Thymus (tissue), 11 donors: ENCODE results near the gene KRTAP4-1. TPM values are rescaled to one million over a fixed set of nuclear protein-coding genes. Genes with fewer than 3 reads are reported as not detected.
"Not testable (repeated sequence)": the region's sequence is repeated elsewhere in the genome, so short reads cannot be mapped to it uniquely, and the experiment has no call there.

Experiments
- DNase-seq, 9 donors: peaks; one replicate each; pipeline ENCODE4 v3.0.0-alpha.2; 2013; ENCODE audit warnings: low spot score in 9 of 9, low read depth in 6 of 9, missing footprints in 1 of 9
- H3K27ac ChIP-seq, 2 donors: one replicate each; pipeline ENCODE4 v1.5.1; 2013; ENCODE audit warnings: control low read depth in 1 of 2, low read depth in 1 of 2, low read length in 1 of 2, mild to moderate bottlenecking in 1 of 2, moderate library complexity in 1 of 2
- H3K27me3 ChIP-seq, 2 donors: one replicate each; pipeline ENCODE4 v1.5.1; 2013; ENCODE audit warnings: low read length in 1 of 2; ENCODE audit not compliant: control insufficient read depth in 2 of 2, insufficient read depth in 1 of 2
- H3K36me3 ChIP-seq, 2 donors: one replicate each; pipeline ENCODE4 v1.5.1; 2013; ENCODE audit warnings: low read length in 1 of 2, mild to moderate bottlenecking in 1 of 2, moderate library complexity in 1 of 2; ENCODE audit not compliant: control insufficient read depth in 2 of 2, insufficient read depth in 2 of 2
- H3K4me1 ChIP-seq, 2 donors: one replicate each; pipeline ENCODE4 v1.5.1; 2013; ENCODE audit warnings: low read length in 2 of 2; ENCODE audit not compliant: control insufficient read depth in 2 of 2, insufficient read depth in 2 of 2
- H3K4me3 ChIP-seq, 2 donors: one replicate each; pipeline ENCODE4 v1.5.1; 2013; ENCODE audit warnings: low read length in 2 of 2, control low read depth in 1 of 2, mild to moderate bottlenecking in 1 of 2
- H3K9me3 ChIP-seq, 2 donors: one replicate each; pipeline ENCODE4 v1.5.1; 2013; ENCODE audit warnings: low read length in 1 of 2, mild to moderate bottlenecking in 1 of 2; ENCODE audit not compliant: control insufficient read depth in 2 of 2, insufficient read depth in 1 of 2
- WGBS: extraction: QIAGEN DNeasy Blood & Tissue Kit; methylation state at CpG from one replicate; pipeline ENCODE4 v1.1.7; 2013; 5-methylcytosine and 5-hydroxymethylcytosine counted together
- polyA plus RNA-seq: library from polyadenylated mRNA; stranded (reverse); fragments of 200-250 nt; gene quantifications from one replicate; pipeline ENCODE4 v1.2.3, GENCODE V29; 2013
- total RNA-seq: library from RNA; stranded (reverse); fragments of 120-200 nt; gene quantifications from one replicate; pipeline ENCODE4 v1.2.4, GENCODE V29; 2013
- donor health status: healthy.

The KRTAP4-1 gene
- total and polyA plus RNA-seq, 2 donors, result not detected

GRCh38 chr17:41177727-41178271 lies 6.9 kb downstream of the KRTAP4-1 start, which contains the start of gene KRTAP4-2:
KRTAP4-2 (minus strand) TSS chr17:41178221; CDS start chr17:41178164, 57 bp downstream.
- WGBS, result 96% methylated on average over 7 of the region's 7 CpGs
- no peak for DNase-seq
- Histone ChIP-seq H3K4me3 (no peak within 1 kb of the TSS), H3K36me3 (no peaks in the 10 kb centered on the region), H3K9me3 (no peaks in the 10 kb centered on the region), H3K27me3 (peaks cover 0 to 4% of the 10 kb centered on the region in 2 donors), H3K4me1 (no peaks in the 10 kb centered on the region), H3K27ac (no peak within 1 kb of the TSS)

- Histone ChIP-seq H3K4me1 (no peaks in the 10 kb centered on the region), H3K36me3 (no peaks in the 10 kb centered on the region), H3K27me3 (peaks cover 0 to 4% of the 10 kb centered on the region in 2 donors), H3K27ac (no peak overlapping the region), H3K4me3 (no peak overlapping the region), H3K9me3 (no peaks in the 10 kb centered on the region)
- DNase-seq, result no peak
- WGBS, result 80% methylated on average over 3 of the region's 3 CpGs
Measured at GRCh38 chr17:41176744-41177387, 7.8 kb downstream of the KRTAP4-1 start.

GRCh38 chr17:41171886-41172285 lies 12.8 kb downstream of the KRTAP4-1 start:
- no peaks in the 10 kb centered on the region for H3K27me3 ChIP-seq
- H3K9me3 ChIP-seq, result no peaks in the 10 kb centered on the region
- no peaks in the 10 kb centered on the region for H3K36me3 ChIP-seq
- H3K27ac ChIP-seq, result no peak overlapping the region
- 90% methylated on average over 2 of the region's 2 CpGs for WGBS
- no peak overlapping the region for H3K4me3 ChIP-seq
- no peaks in the 10 kb centered on the region for H3K4me1 ChIP-seq
- DNase-seq, result no peak

- H3K9me3 ChIP-seq, result no peaks in the 10 kb centered on the region
- no peaks in the 10 kb centered on the region for H3K36me3 ChIP-seq
- no peak within 1 kb of the TSS for H3K27ac ChIP-seq
- no peaks in the 10 kb centered on the region for H3K4me1 ChIP-seq
- no peak for DNase-seq
- no peak within 1 kb of the TSS for H3K4me3 ChIP-seq
- 100% methylated on average over 1 of the region's 1 CpG for WGBS
- H3K27me3 ChIP-seq, result no peaks in the 10 kb centered on the region
Measured at GRCh38 chr17:41168121-41168520, 16.6 kb downstream of the KRTAP4-1 start, which contains the start of gene KRTAP4-3. KRTAP4-3 (minus strand) TSS chr17:41168221; CDS start chr17:41168172, 49 bp downstream.

- H3K4me3 ChIP-seq, result no peak overlapping the region
- DNase-seq, result no peak
- no peaks in the 10 kb centered on the region for H3K36me3 ChIP-seq
- H3K27me3 ChIP-seq, result no peaks in the 10 kb centered on the region
- 97% methylated on average over 7 of the region's 7 CpGs for WGBS
- no peaks in the 10 kb centered on the region for H3K9me3 ChIP-seq
- no peaks in the 10 kb centered on the region for H3K4me1 ChIP-seq
- no peak overlapping the region for H3K27ac ChIP-seq
Measured at GRCh38 chr17:41167561-41167960, 17.1 kb downstream of the KRTAP4-1 start.

- no peaks in the 10 kb centered on the region for H3K4me1 ChIP-seq
- no peak overlapping the region for H3K4me3 ChIP-seq
- H3K27ac ChIP-seq, result no peak overlapping the region
- no peak for DNase-seq
- H3K36me3 ChIP-seq, result no peaks in the 10 kb centered on the region
- H3K9me3 ChIP-seq, result no peaks in the 10 kb centered on the region
- H3K27me3 ChIP-seq, result no peaks in the 10 kb centered on the region
- 93% methylated on average over 7 of the region's 7 CpGs for WGBS
Measured at GRCh38 chr17:41163828-41164227, 20.9 kb downstream of the KRTAP4-1 start.

GRCh38 chr17:41160648-41161047 lies 24.1 kb downstream of the KRTAP4-1 start, which contains the start of gene KRTAP4-4:
KRTAP4-4 (minus strand) TSS chr17:41160748; CDS start chr17:41160691, 57 bp downstream.
- Histone ChIP-seq H3K36me3 (no peaks in the 10 kb centered on the region), H3K27me3 (no peaks in the 10 kb centered on the region), H3K4me1 (no peaks in the 10 kb centered on the region), H3K4me3 (no peak within 1 kb of the TSS), H3K27ac (no peak within 1 kb of the TSS), H3K9me3 (no peaks in the 10 kb centered on the region)
- 98% methylated on average over 1 of the region's 1 CpG for WGBS
- no peak for DNase-seq

- H3K27ac ChIP-seq, H3K27me3 ChIP-seq, H3K4me3 ChIP-seq, DNase-seq, H3K4me1 ChIP-seq, H3K9me3 ChIP-seq, H3K36me3 ChIP-seq: not testable (repeated sequence)
- WGBS, result 95% methylated on average over 3 of the region's 3 CpGs
Measured at GRCh38 chr17:41160190-41160589, 24.5 kb downstream of the KRTAP4-1 start.

- no peaks in the 10 kb centered on the region for H3K9me3 ChIP-seq
- WGBS, result 20% methylated on average over 2 of the region's 2 CpGs
- H3K4me1 ChIP-seq, result no peaks in the 10 kb centered on the region
- no peaks in the 10 kb centered on the region for H3K36me3 ChIP-seq
- H3K27me3 ChIP-seq, result no peaks in the 10 kb centered on the region
- no peak overlapping the region for H3K4me3 ChIP-seq
- DNase-seq, result no peak
- no peak overlapping the region for H3K27ac ChIP-seq
Measured at GRCh38 chr17:41153856-41154255, 30.9 kb downstream of the KRTAP4-1 start.
